NCI-H1436 (cell line): ENCODE measurements around the gene DENND1A.

Experiments used
- DNase-seq: peaks from one replicate; lab custom pipeline; 2025; lab: John Stamatoyannopoulos, UW

The DENND1A gene

DNA sequence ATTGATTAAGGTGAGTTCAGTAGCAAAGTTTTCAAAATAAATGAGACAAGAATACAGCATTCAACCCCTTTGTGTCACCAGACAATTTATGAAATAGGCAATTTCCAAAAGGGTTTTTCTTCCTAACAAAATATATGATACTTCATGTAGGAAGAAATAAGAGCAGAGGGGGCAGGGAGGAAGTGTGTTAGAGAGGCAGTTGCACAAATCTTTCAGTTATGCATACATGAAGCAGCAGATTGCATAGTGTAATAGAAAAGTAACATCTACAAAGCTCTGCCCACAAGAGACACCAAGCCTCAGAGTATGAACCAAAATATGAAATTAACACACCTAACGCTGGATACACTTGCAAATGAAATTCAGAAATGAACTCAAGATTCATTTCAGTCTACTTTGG lies 157.0 kb downstream of the DENND1A start:
- DNase-seq, result no peak

DNA sequence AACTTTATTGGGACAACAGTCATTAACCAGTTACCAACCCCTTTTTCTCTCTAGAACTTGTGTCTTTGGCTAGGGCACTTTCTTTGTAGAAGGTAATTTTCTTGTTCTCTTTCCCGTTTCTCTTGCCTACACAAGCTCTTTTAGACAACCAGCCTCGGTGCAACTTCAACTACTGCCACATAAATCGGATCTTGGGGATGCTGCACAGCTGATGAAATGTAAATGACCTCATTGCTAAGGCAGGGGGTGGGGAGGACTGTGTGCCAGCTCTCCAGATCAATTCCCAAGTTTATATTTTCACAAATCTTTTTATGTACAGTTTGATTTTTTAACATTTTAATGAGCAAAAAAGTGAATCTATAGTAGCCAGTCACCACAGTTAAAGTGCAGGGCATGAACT lies 157.6 kb downstream of the DENND1A start:
- DNase-seq, result no peak

- DNase-seq, result no peak
Observed at GRCh38 chr9:123771690-123772089, 158.2 kb downstream of the DENND1A start.

GRCh38 chr9:123769719-123770118 lies 160.2 kb downstream of the DENND1A start:
- no peak for DNase-seq

DNA sequence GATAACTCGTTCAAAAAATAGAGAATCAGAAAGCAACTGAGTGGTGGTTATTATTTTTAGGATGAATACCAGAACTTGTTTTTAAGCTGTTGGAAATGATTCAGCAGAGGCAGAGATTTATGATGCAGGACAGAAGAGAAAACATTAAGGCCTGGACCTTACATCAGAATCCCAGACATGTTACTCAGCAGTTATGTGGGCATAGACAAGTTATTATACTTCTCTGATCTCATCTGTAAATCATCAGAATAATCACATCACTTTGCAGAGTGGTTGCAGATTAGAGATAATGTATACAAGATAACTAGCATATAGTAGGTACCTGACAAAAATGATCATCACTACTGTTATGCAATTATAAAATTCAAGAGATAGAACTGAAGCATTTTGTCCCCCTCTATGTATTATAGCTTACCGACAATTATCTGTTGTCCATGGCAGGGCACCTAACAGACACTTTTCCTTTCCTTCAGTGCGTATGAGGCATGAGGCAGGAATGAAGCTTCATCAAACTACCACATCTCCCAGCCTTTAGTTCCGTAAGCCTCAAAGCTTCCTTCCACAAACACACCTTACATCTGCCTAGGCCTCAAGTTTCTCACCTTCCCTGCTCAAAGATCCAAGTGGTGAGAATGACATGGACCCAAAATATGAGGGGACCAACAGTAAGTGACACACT lies 165.9 kb downstream of the DENND1A start:
- DNase-seq, result no peak

DNA sequence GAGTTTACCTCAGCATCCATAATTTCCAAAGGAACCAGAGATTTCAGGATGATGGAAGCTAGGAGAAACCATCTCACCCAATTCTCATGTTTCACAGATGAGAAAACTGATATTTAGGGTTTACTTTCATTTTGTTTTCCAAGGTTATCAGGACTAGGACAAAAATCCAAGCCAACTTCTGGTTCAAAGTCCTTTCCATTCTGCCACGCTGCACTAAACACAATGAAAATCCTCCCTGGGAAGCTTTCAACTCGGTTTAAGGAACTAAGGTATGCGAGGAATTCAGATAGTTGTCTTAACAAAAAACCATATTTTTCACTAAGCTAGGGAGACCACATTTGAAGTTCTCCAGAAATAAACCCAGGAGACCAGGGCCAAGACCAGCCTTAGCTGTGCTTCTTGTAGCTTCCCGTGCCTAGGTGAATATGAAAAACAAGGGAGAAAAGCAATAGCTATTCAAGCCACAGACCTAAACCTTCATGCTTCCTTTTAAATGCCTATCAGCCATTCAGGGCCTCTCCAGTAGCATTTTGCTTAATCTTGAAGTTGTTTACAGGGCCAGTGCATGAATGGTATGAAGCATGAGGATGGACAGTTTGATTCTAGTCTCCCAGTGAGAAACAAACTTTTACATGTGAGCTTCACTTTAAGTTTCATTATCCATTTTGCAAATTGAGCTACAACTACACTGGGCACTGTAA lies 167.9 kb downstream of the DENND1A start:
- no peak for DNase-seq

GRCh38 chr9:123757960-123758359 lies 172.0 kb downstream of the DENND1A start:
- DNase-seq, result no peak

- DNase-seq, result no peak
Observed at GRCh38 chr9:123757547-123757946, 172.4 kb downstream of the DENND1A start.

DNA sequence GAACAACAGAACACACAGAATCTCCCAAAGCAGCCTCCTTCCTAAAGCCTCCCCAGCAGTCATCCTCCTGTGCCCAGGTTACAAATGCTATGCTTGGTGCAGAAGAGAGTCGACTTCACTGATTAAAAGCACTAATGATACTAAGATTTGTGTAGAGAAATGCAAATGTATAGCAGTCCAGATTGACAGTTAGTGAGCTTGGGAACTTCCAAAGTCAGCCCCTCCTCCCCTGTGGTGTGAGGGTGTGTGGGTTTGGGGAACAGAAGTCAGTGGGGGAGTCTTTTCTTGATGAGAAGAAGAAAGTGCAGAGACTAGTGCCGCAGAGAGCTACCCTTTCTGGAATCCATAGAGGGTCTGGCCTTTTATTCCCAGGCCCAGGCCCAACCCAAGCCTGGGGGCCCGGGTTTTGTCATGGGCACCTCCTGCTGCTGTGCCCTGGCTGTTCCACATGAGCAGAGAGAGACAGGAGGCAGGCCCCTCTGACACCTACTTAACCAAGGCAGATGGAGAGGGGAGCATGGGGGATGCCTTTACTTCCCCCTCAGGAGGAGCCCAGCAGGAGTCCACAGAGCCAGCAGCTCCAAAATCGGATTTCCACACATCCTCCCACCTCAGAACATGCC lies 173.3 kb downstream of the DENND1A start:
- no peak for DNase-seq

- DNase-seq, result no peak
Observed at GRCh38 chr9:123753669-123754258, 176.2 kb downstream of the DENND1A start.

GRCh38 chr9:123753016-123753415 lies 176.9 kb downstream of the DENND1A start:
- no peak for DNase-seq

GRCh38 chr9:123749580-123750202 lies 180.2 kb downstream of the DENND1A start:
- no peak for DNase-seq

- no peak for DNase-seq
Observed at GRCh38 chr9:123746765-123747164, 183.2 kb downstream of the DENND1A start.

- no peak for DNase-seq
Observed at GRCh38 chr9:123745933-123746332, 184.0 kb downstream of the DENND1A start.

DNA sequence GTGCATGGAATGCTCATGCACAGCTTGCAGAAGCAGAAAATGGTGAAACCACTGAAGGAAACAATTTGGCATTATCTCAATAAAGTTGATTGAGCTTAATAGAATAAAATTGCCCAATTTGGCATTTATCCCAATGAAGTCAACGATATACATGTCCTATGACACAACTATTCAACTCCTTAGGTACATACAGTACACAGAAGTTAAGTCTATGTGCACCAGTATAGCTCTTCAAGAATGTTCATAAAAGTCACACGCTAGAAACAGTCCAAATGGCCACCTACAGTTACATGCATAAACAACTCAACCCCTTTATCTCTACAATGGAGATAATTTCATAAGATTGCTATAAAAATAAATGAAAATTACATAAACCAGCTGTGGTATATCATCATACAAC lies 184.5 kb downstream of the DENND1A start:
- DNase-seq, result no peak

GRCh38 chr9:123743737-123744136 lies 186.2 kb downstream of the DENND1A start:
- no peak for DNase-seq

DNA sequence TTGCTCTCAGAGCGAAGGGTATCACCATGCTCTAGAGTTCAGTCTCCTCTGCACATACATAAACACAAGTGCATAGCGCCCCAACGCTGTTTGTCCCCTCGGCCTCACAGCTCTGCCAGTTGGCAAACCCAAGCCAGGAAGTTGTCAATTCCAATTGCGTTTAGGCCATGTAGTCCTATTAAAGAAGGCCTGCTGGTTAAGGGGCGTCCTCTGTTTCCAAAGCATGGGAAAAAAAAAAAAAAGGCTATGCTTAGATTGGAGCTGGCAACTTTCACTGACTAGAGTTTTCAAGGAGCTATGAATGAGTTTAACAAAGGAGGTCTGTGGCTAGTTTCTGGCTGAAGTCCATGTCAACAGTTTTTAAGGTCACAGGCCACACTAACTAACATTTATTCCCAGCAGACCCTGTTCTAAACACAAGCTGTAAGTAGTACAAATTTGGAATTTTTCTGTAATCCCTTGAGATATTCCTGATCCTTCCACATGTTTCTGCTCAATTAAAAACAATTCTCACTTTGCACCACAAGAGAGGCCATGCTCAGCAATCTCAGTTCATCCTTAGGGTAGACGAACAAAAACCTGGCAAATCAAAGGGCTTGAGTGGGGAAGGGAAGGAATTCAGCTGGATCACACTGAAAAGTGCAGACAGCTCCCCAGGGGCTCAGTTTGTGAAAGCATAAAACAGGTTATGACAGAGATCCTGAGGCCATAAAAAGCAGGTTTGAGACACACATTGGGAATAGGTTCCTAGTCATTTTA lies 187.7 kb downstream of the DENND1A start:
- DNase-seq, result no peak

DNA sequence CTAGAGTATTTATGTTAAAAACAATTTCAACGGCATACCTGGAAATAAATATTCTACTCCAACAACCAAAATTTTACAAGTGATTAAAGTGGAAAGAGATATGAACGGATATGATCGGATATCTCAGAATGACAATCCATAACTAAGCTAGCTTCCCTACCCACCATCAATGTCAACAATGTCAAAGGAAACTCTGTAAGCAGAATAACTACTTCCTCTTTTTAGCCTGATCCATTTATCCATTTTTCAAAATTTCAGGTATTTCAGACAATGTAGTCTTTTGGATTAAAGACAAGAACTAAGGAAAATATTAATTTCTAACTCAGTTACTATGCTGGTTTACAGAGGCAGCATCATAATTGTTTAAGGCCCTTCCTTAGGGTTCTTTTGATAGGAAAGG lies 188.7 kb downstream of the DENND1A start:
- no peak for DNase-seq

DNA sequence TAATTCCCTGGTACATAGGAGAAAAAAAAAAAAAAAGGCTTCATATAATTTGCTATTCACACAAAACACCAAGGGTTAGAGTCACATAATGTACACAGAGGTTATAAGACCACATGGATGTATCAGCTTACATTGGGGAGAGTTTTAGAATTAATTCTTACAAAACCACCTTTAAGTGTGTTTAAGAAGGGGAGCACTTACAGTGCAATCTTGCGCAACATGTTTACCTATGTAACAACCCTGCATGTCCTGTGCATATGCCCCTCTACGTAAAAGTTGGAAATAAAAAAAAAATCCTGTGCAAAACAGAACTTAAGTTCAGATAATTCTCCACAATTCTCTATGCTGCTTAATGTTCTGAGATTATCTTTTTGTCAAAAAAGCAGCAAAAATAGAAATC lies 190.0 kb downstream of the DENND1A start:
- no peak for DNase-seq

DNA sequence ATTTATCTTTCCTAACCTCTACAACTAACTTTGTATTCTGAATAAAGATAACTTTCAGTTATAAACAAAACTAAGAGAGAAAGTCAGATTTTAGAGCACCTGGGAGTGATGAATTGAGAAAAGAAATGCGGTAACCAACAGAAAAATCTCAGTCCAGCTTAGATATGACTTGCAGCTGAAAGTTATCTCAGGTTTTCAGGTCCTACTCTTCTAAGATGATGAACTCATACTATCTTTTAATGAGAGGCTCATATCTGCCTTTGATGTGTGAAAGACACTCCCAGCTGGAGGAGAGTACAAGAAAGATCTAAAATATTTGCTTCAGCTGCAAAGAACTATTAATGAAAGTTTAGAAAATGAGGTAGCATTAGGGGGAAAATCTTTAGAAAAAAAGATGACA lies 190.5 kb downstream of the DENND1A start:
- no peak for DNase-seq

GRCh38 chr9:123738648-123739047 lies 191.3 kb downstream of the DENND1A start:
- DNase-seq, result no peak

- DNase-seq, result no peak
Observed at GRCh38 chr9:123735376-123735775, 194.6 kb downstream of the DENND1A start.
